ENCODE measurements around the gene BCORL1.

The BCORL1 gene

GRCh38 chrX:130015181-130015580 lies 32.7 kb downstream of the BCORL1 start:
- Histone ChIP-seq H4K20me1 (ENCODE audit: insufficient read depth, low read length) (no peaks in the 10 kb centered on the region), H3K4me1 (ENCODE audit: low read length) (no peaks in the 10 kb centered on the region), H3K27me3 (replicated peaks; ENCODE audit: insufficient read depth, low read length) (no peaks in the 10 kb centered on the region), H3K9me3 (replicated peaks; ENCODE audit: insufficient read depth, low read length) (no peaks in the 10 kb centered on the region), H3K9ac (ENCODE audit: low read length) (no peak overlapping the region), H3K36me3 (replicated peaks; ENCODE audit: insufficient read depth, low read length) (no peaks in the 10 kb centered on the region), H3K4me2 (ENCODE audit: low read depth, low read length) (no peak overlapping the region), H3K9me2 (replicated peaks; ENCODE audit: insufficient read depth, low read length) (no peaks in the 10 kb centered on the region), H3K27ac (ENCODE audit: low read length) (no peak overlapping the region), H3F3A (ENCODE audit: insufficient read depth, low read length) (no peaks in the 10 kb centered on the region), H3K4me3 (ENCODE audit: low read length) (no peak overlapping the region), H3K79me2 (ENCODE audit: low read length) (no peaks in the 10 kb centered on the region), H2AFZ (ENCODE audit: low read length) (no peak overlapping the region)
- no peak for DNase-seq
- TF ChIP-seq CTCF (IDR thresholded peaks at IDR 0.05; ENCODE audit: low read length), result no peak
- no peak for TF ChIP-seq EZH2phosphoT487 (IDR thresholded peaks at IDR 0.05; ENCODE audit: low read length)
- TF ChIP-seq EZH2 (optimal IDR thresholded peaks at IDR 0.05; ENCODE audit: low read depth, low read length), result no peak

- Histone ChIP-seq H3K9me3 (replicated peaks; ENCODE audit: insufficient read depth, low read length) (no peaks in the 10 kb centered on the region), H3K27ac (ENCODE audit: low read length) (no peak overlapping the region), H3K79me2 (ENCODE audit: low read length) (no peaks in the 10 kb centered on the region), H4K20me1 (ENCODE audit: insufficient read depth, low read length) (no peaks in the 10 kb centered on the region), H3K4me3 (ENCODE audit: low read length) (no peak overlapping the region), H3K27me3 (replicated peaks; ENCODE audit: insufficient read depth, low read length) (no peaks in the 10 kb centered on the region), H3K4me1 (ENCODE audit: low read length) (no peaks in the 10 kb centered on the region), H2AFZ (ENCODE audit: low read length) (no peak overlapping the region), H3K9me2 (replicated peaks; ENCODE audit: insufficient read depth, low read length) (no peaks in the 10 kb centered on the region), H3K36me3 (replicated peaks; ENCODE audit: insufficient read depth, low read length) (no peaks in the 10 kb centered on the region), H3K4me2 (ENCODE audit: low read depth, low read length) (no peak overlapping the region), H3K9ac (ENCODE audit: low read length) (no peak overlapping the region), H3F3A (ENCODE audit: insufficient read depth, low read length) (no peaks in the 10 kb centered on the region)
- DNase-seq, result no peak
- TF ChIP-seq EZH2phosphoT487 (IDR thresholded peaks at IDR 0.05; ENCODE audit: low read length), result no peak
- TF ChIP-seq CTCF (IDR thresholded peaks at IDR 0.05; ENCODE audit: low read length), result no peak
- TF ChIP-seq EZH2 (optimal IDR thresholded peaks at IDR 0.05; ENCODE audit: low read depth, low read length), result no peak
These were observed 35.7 kb downstream of the BCORL1 start for GRCh38 chrX:130018143-130018542.

- no peak for TF ChIP-seq EZH2 (optimal IDR thresholded peaks at IDR 0.05; ENCODE audit: low read depth, low read length)
- TF ChIP-seq EZH2phosphoT487 (IDR thresholded peaks at IDR 0.05; ENCODE audit: low read length), result no peak
- TF ChIP-seq CTCF (IDR thresholded peaks at IDR 0.05; ENCODE audit: low read length), result no peak
- H3K27me3 ChIP-seq (replicated peaks; ENCODE audit: insufficient read depth, low read length), result no peaks in the 10 kb centered on the region
- no peaks in the 10 kb centered on the region for H3K9me2 ChIP-seq (replicated peaks; ENCODE audit: insufficient read depth, low read length)
- no peaks in the 10 kb centered on the region for H3K79me2 ChIP-seq (ENCODE audit: low read length)
- no peaks in the 10 kb centered on the region for H4K20me1 ChIP-seq (ENCODE audit: insufficient read depth, low read length)
- no peak overlapping the region for H3K9ac ChIP-seq (ENCODE audit: low read length)
- no peak overlapping the region for H3K4me2 ChIP-seq (ENCODE audit: low read depth, low read length)
- no peaks in the 10 kb centered on the region for H3F3A ChIP-seq (ENCODE audit: insufficient read depth, low read length)
- no peak overlapping the region for H3K27ac ChIP-seq (ENCODE audit: low read length)
- H2AFZ ChIP-seq (ENCODE audit: low read length), result no peak overlapping the region
- H3K4me3 ChIP-seq (ENCODE audit: low read length), result no peak overlapping the region
- no peak for DNase-seq
- H3K9me3 ChIP-seq (replicated peaks; ENCODE audit: insufficient read depth, low read length), result no peaks in the 10 kb centered on the region
- H3K4me1 ChIP-seq (ENCODE audit: low read length), result peaks cover 4% of the 10 kb centered on the region; the same call in 1 of the 2 replicates
- no peaks in the 10 kb centered on the region for H3K36me3 ChIP-seq (replicated peaks; ENCODE audit: insufficient read depth, low read length)
These were observed 38.4 kb downstream of the BCORL1 start for GRCh38 chrX:130020661-130021324.

Measured in MM.1S (cell line).